ENCODE data around the gene TRIM62. TPM values are rescaled to one million over a fixed set of nuclear protein-coding genes. Genes with fewer than 3 reads are reported as not detected.

The TRIM62 gene
- total and polyA plus RNA-seq, 4 donors: 0.60 to 1.3 (median 1.1) TPM

GRCh38 chr1:33148615-33149014, 33.2 kb downstream of the TRIM62 start:
- 77% methylated on average over 3 of the region's 3 CpGs for WGBS
- H3K27me3 ChIP-seq (ENCODE audit: control insufficient read depth in 4 of 4, insufficient read depth in 4 of 4, low read length in 3 of 4): no peaks in the 10 kb centered on the region
- H3K9ac ChIP-seq (ENCODE audit: low read depth in 1 of 2, low read length in 2 of 2): no peak overlapping the region
- TF ChIP-seq ATF3 (IDR thresholded peaks at IDR 0.05): no peak
- TF ChIP-seq MAX (IDR thresholded peaks at IDR 0.05): no peak
- TF ChIP-seq NR2F2 (IDR thresholded peaks at IDR 0.05): no peak
- no peak for TF ChIP-seq SP1 (IDR thresholded peaks at IDR 0.05)
- no peak for TF ChIP-seq HNF4G (IDR thresholded peaks at IDR 0.05)
- no peak for TF ChIP-seq RAD21 (IDR thresholded peaks at IDR 0.05)
- TF ChIP-seq JUND (IDR thresholded peaks at IDR 0.05): no peak
- no peak for TF ChIP-seq HNF4A (conservative IDR thresholded peaks at IDR 0.05)
- no peak for TF ChIP-seq GABPA (IDR thresholded peaks at IDR 0.05 in 1 of 2, conservative IDR thresholded peaks at IDR 0.05 in 1 of 2)
- no peak for TF ChIP-seq TAF1 (conservative IDR thresholded peaks at IDR 0.05)
- TF ChIP-seq FOXA2 (IDR thresholded peaks at IDR 0.05): no peak
- TF ChIP-seq, protein P1, sequence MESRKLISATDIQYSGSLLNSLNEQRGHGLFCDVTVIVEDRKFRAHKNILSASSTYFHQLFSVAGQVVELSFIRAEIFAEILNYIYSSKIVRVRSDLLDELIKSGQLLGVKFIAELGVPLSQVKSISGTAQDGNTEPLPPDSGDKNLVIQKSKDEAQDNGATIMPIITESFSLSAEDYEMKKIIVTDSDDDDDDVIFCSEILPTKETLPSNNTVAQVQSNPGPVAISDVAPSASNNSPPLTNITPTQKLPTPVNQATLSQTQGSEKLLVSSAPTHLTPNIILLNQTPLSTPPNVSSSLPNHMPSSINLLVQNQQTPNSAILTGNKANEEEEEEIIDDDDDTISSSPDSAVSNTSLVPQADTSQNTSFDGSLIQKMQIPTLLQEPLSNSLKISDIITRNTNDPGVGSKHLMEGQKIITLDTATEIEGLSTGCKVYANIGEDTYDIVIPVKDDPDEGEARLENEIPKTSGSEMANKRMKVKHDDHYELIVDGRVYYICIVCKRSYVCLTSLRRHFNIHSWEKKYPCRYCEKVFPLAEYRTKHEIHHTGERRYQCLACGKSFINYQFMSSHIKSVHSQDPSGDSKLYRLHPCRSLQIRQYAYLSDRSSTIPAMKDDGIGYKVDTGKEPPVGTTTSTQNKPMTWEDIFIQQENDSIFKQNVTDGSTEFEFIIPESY (IDR thresholded peaks at IDR 0.05): no peak
- TF ChIP-seq, protein P2, sequence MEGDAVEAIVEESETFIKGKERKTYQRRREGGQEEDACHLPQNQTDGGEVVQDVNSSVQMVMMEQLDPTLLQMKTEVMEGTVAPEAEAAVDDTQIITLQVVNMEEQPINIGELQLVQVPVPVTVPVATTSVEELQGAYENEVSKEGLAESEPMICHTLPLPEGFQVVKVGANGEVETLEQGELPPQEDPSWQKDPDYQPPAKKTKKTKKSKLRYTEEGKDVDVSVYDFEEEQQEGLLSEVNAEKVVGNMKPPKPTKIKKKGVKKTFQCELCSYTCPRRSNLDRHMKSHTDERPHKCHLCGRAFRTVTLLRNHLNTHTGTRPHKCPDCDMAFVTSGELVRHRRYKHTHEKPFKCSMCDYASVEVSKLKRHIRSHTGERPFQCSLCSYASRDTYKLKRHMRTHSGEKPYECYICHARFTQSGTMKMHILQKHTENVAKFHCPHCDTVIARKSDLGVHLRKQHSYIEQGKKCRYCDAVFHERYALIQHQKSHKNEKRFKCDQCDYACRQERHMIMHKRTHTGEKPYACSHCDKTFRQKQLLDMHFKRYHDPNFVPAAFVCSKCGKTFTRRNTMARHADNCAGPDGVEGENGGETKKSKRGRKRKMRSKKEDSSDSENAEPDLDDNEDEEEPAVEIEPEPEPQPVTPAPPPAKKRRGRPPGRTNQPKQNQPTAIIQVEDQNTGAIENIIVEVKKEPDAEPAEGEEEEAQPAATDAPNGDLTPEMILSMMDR (IDR thresholded peaks at IDR 0.05; ENCODE audit: low read depth, low read length, missing input control): no peak
- H3K4me1 ChIP-seq (ENCODE audit: control insufficient read depth in 4 of 4, insufficient read depth in 4 of 4, low read length in 3 of 4): no peaks in the 10 kb centered on the region
- no peaks in the 10 kb centered on the region for H3K9me3 ChIP-seq (ENCODE audit: control insufficient read depth in 4 of 4, low read length in 3 of 4)
- no peak overlapping the region for H3K27ac ChIP-seq (ENCODE audit: low read depth in 1 of 2, low read length in 2 of 2)
- no peaks in the 10 kb centered on the region for H3K36me3 ChIP-seq (ENCODE audit: control insufficient read depth in 4 of 4, insufficient read depth in 3 of 4, low read depth in 1 of 4, low read length in 3 of 4)
- DNase-seq (ENCODE audit: low spot score): no peak
- H3K4me3 ChIP-seq (ENCODE audit: low read depth in 1 of 3, low read length in 3 of 3): no peak overlapping the region

DNA sequence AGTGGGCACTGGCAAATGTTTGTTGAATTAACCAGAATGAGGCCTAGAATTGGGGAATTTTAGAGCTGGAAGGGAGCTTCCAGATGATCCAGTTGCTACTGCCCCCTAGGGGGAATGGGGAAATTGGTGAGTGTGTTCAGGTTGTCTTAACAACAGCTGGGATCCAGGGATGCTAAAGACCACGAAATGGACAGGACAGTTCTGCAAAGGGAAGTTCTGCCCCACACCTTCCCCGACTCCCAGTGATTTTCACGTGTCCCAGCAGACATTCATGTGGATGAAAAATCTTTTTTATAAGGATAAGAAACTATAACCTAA, 33.9 kb downstream of the TRIM62 start:
- H3K27ac ChIP-seq (ENCODE audit: low read depth in 1 of 2, low read length in 2 of 2): no peak overlapping the region
- H3K4me1 ChIP-seq (ENCODE audit: control insufficient read depth in 4 of 4, insufficient read depth in 4 of 4, low read length in 3 of 4): no peaks in the 10 kb centered on the region
- TF ChIP-seq RAD21 (IDR thresholded peaks at IDR 0.05) (peak in 1 of 2 donors; percentile 27), HNF4A (conservative IDR thresholded peaks at IDR 0.05) (no peak), JUND (IDR thresholded peaks at IDR 0.05) (no peak), RXRA (IDR thresholded peaks at IDR 0.05) (no peak), MAX (IDR thresholded peaks at IDR 0.05) (no peak), FOXA1 (IDR thresholded peaks at IDR 0.05) (no peak), EGR1 (IDR thresholded peaks at IDR 0.05; ENCODE audit: low read depth in 2 of 2) (no peak)
- H3K4me3 ChIP-seq (ENCODE audit: low read depth in 1 of 3, low read length in 3 of 3): no peak overlapping the region
- 71% methylated on average over 3 of the region's 3 CpGs for WGBS
- H3K9me3 ChIP-seq (ENCODE audit: control insufficient read depth in 4 of 4, low read length in 3 of 4): no peaks in the 10 kb centered on the region
- no peaks in the 10 kb centered on the region for H3K36me3 ChIP-seq (ENCODE audit: control insufficient read depth in 4 of 4, insufficient read depth in 3 of 4, low read depth in 1 of 4, low read length in 3 of 4)
- H3K9ac ChIP-seq (ENCODE audit: low read depth in 1 of 2, low read length in 2 of 2): no peak overlapping the region
- H3K27me3 ChIP-seq (ENCODE audit: control insufficient read depth in 4 of 4, insufficient read depth in 4 of 4, low read length in 3 of 4): no peaks in the 10 kb centered on the region
- DNase-seq (ENCODE audit: low spot score): no peak
